IPS-18c (cell line): Measurements from ENCODE around the gene INPP5D.
"Not testable (repeated sequence)": the region's sequence is repeated elsewhere in the genome, so short reads cannot be mapped to it uniquely, and the experiment has no call there.

Experiments used
- H3K4me3 ChIP-seq: 2 replicates; pipeline ENCODE4 v1.7.0; 2013; ENCODE audit warnings: low read depth, mild to moderate bottlenecking, low read length, moderate library complexity; ENCODE audit not compliant: insufficient read depth
- H3K9me3 ChIP-seq: one replicate; pipeline ENCODE4 v1.6.1; 2013; ENCODE audit warnings: mild to moderate bottlenecking, low read length, moderate library complexity; ENCODE audit not compliant: control insufficient read depth, insufficient read depth

Gene INPP5D

GRCh38 chr2:233186851-233187250 lies 126.7 kb downstream of the INPP5D start:
- Histone ChIP-seq H3K4me3 (no peak overlapping the region), H3K9me3 (peaks cover 4% of the 10 kb centered on the region)

- H3K9me3 ChIP-seq, result no peaks in the 10 kb centered on the region
- H3K4me3 ChIP-seq, result no peak overlapping the region
Observed at GRCh38 chr2:233189025-233189424, 128.9 kb downstream of the INPP5D start.

- H3K4me3 ChIP-seq, H3K9me3 ChIP-seq: not testable (repeated sequence)
Observed at GRCh38 chr2:233191016-233191415, 130.9 kb downstream of the INPP5D start.

GRCh38 chr2:233193738-233194137 lies 133.6 kb downstream of the INPP5D start:
- no peak overlapping the region for H3K4me3 ChIP-seq
- H3K9me3 ChIP-seq, result no peaks in the 10 kb centered on the region

- H3K4me3 ChIP-seq, result no peak overlapping the region
- H3K9me3 ChIP-seq, result no peaks in the 10 kb centered on the region
Observed at GRCh38 chr2:233195027-233195426, 134.9 kb downstream of the INPP5D start.

- Histone ChIP-seq H3K9me3 (no peaks in the 10 kb centered on the region), H3K4me3 (no peak overlapping the region)
Observed at GRCh38 chr2:233197022-233197421, 136.9 kb downstream of the INPP5D start.

- Histone ChIP-seq H3K4me3 (no peak overlapping the region), H3K9me3 (no peaks in the 10 kb centered on the region)
Observed at GRCh38 chr2:233198026-233198425, 137.9 kb downstream of the INPP5D start.

GRCh38 chr2:233199870-233200269 lies 139.7 kb downstream of the INPP5D start:
- no peak overlapping the region for H3K4me3 ChIP-seq
- no peaks in the 10 kb centered on the region for H3K9me3 ChIP-seq

GRCh38 chr2:233200790-233201189 lies 140.6 kb downstream of the INPP5D start:
- not testable (repeated sequence) for H3K9me3 ChIP-seq, H3K4me3 ChIP-seq

- no peak overlapping the region for H3K4me3 ChIP-seq
- H3K9me3 ChIP-seq, result no peaks in the 10 kb centered on the region
Observed at GRCh38 chr2:233201258-233202013, 141.3 kb downstream of the INPP5D start.

- Histone ChIP-seq H3K4me3 (no peak overlapping the region), H3K9me3 (no peaks in the 10 kb centered on the region)
Observed at GRCh38 chr2:233202531-233202944, 142.4 kb downstream of the INPP5D start.

- H3K9me3 ChIP-seq, result no peaks in the 10 kb centered on the region
- H3K4me3 ChIP-seq, result no peak overlapping the region
Observed at GRCh38 chr2:233203060-233203459, 142.9 kb downstream of the INPP5D start.

- Histone ChIP-seq H3K4me3 (no peak overlapping the region), H3K9me3 (no peaks in the 10 kb centered on the region)
Observed at GRCh38 chr2:233204286-233204936, 144.3 kb downstream of the INPP5D start.

- no peak overlapping the region for H3K4me3 ChIP-seq
Observed at GRCh38 chr2:233208382-233209116, 148.4 kb downstream of the INPP5D start.

GRCh38 chr2:233209117-233209532 lies 149.0 kb downstream of the INPP5D start:
- Histone ChIP-seq H3K4me3 (no peak overlapping the region), H3K9me3 (peaks cover 2% of the 10 kb centered on the region)

More at GRCh38 chr2:233208382-233209116, 148.4 kb downstream of the INPP5D start:
- peaks cover under 1% of the 10 kb centered on the region for H3K9me3 ChIP-seq

- H3K9me3 ChIP-seq, result peaks cover 2% of the 10 kb centered on the region
Observed at GRCh38 chr2:233209533-233210171, 149.5 kb downstream of the INPP5D start.

GRCh38 chr2:233210281-233210680 lies 150.1 kb downstream of the INPP5D start:
- Histone ChIP-seq H3K9me3 (peaks cover 2% of the 10 kb centered on the region), H3K4me3 (no peak overlapping the region)

More at GRCh38 chr2:233209533-233210171, 149.5 kb downstream of the INPP5D start:
- no peak overlapping the region for H3K4me3 ChIP-seq
